Measurements from ENCODE around the gene TSC1.

The TSC1 gene

GRCh38 chr9:132886334-132886725 lies 58.1 kb downstream of the TSC1 start:
- DNase-seq: no peak

DNA sequence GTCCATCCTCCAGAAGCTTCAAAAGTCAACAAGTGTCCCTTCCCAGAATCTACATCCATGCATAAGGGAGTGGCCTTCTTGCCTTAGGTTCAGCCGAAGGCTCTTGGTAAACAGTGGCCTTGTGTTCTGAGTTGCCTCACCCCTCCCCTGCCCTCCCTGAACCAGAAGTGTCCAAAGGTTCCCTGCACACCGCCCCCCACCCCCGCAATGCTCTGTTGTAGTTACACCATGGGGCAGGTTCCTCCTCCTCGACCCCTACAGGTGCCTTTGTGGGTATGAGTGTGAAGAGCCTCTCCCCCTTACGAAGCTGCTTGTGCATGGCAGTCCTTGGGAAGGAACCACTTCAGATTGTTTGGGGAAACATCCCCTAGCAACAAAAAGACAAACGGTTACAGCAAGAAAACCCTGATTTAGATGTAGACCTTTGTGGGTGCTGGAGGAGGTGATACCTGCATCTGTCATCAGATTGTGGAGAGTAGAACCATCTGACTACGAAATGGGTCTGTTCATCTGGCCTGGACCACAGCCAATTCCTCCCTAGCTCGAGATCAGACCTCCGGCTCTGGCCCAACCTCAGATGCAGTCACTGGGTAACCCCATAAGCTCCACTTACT lies 58.6 kb downstream of the TSC1 start:
- no peak for DNase-seq

DNA sequence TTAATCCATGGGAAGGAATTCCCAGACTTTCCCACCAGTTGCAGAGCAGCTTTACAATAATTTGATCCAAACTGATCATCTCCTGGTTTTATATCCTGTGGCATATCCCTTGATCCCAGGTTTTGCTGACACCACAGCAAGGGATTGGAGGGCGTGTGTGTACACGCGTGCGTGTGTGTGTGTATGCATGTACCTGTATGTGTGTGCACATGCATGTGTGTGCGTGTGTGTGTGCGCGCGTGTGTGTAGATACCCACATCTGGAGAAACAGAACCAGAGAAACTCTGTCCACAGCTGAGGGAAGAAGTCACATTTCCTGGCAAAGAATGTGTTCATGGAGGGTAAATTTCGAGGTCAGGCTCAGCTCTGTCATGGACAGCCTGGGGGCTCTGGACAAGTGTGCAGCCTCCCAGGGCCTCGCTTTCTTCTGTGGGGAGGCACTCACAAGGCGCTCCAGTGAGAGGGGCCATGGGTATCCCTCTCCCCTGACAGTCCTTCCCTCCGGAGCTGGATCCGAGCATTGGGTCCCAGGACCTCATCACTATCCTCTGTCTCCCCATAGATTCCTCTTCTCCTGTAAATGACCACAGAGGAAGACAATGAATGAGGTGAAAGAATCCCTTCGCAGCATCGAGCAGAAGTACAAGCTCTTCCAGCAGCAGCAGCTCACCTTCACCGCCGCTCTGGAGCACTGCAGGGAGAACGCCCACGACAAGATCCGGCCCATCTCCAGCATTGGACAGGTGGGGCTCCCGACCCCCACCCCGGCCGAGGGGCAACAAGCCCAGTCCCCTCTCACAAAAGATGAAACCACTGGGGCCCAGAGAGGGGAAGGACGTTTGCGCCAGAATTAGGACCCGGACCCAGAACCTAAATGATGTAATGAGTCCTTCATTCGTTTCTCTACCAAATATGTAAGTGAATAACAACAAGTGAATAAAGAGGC lies 60.8 kb downstream of the TSC1 start:
- DNase-seq: no peak

GRCh38 chr9:132882616-132883015 lies 61.8 kb downstream of the TSC1 start:
- DNase-seq: no peak

GRCh38 chr9:132881826-132882225 lies 62.6 kb downstream of the TSC1 start:
- no peak for DNase-seq

GRCh38 chr9:132880324-132880661 lies 64.1 kb downstream of the TSC1 start:
- DNase-seq: no peak

DNA sequence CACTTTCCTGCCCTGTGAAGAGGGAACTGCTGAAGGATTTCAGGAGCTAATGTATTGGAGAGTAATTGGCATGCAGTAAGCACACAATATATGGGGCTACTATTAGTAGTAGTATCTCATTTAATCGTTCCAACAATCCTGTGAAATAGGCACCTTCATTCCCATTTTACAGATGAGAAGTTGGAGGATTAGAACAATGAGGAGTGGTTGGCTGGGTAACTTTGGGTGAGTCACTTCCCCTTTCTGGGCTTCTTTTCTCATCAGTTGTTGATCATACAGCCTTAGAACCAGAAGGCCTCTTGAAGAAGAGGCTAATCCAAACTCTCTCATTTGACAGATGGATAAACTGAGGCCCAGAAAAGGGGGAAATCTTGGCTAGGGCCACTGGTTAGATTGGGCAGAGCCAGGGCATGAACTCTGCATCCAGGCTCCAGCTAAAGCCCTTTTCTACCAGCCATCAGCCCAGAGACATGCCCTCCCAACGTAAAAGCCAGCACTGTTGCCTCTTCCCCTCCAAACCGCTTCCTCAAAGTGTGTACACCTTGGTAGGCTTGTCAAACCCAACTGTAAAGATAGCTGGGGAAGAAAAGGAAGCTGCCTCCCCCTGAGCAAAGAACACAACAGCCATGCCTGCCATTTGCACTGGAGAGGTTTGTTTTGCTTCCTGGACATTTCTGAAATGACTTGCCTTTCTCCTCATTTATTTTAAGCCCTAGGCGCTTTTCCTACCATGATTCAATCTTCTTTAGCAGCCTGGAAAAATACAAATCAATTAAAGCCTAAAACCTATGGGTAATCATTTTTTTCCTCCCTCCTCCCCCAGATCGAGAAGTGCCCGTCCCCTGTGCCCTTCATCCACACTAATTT lies 64.7 kb downstream of the TSC1 start:
- no peak for DNase-seq

DNA sequence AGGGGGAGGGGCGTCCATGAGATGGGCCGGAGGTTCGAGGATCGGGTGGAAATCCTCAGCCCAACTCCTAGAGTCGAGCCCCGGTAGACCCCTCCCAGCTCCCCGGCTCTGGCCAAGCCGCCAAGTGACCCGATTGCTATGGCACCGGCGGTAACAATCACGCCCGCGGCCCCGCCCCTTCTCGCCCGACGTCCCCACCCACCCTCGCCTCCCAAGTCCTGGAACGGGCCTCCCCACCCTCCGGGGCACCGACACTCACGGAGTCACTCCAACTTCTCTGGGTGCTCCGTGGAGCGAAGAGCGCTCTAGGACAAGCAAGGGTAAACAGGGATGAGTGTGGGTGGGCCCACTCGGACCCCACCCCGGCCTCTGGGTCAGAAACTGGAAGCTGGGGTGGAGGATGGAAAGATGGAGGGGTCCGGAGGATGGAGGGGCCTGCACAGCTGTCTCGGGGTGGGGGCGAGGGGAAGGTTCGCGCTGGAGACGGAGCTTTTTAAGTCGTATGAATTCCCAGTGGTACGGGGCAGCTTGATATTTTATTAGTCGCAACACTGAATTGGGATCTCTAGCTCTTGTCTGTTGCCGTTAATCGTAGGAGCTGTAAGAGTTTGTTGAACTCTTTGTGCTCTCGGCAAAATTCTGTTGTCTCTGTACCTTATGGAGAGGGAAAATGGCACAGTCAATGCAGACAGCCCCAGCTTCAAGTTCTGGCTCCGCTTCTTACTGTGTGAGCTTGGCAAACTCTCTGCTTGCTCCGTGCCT lies 65.5 kb downstream of the TSC1 start, which contains the start of gene SPACA9:
Gene SPACA9, plus strand, starts transcription at position 204 of the 762 bp plus-strand sequence. CDS start 5,050 bp downstream, outside the sequence.
- DNase-seq: no peak

DNA sequence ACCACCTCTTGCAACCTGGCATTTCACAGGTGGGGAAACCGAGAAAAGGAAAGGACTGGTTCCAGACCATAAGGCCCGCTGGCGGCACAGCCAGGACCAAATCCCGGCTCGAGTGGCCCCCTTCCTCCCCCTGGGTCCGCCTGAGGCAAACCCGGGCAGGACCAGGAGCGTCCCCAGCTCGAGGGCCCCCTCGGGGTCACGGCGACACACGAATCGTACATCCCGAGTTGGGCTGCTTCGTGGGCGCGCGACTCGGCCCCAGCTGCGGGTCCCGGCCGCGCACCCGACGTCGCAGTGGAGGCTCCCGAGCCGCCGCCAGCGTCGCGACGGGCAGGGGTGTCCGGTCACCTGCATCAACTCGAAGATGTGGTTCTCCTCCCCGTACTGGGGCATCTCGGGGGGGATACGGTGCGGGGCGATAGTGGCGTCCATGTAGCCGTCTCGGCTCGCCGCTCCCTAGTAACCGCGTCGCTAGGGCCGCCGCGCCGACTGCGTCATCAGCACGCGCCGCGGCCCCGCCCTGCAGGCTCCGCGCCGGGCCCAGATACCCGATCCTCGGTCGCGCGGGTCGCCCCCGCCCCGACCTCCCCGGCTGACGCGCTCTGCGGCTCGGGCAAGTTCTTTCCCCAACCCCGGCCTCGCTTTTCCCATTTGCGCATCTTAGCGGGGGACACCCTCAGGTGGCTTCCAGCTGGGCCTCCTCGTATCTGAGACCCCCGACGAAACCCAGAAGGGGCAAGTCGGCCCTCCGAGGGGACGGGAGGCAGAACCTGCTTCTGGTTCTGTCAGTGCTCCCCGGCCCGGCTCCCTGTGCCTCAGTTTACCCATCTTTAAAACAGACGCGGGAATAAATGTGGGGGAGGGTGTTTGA lies 66.4 kb downstream of the TSC1 start, which contains the start of gene AK8:
Gene AK8, minus strand, starts transcription at position 461 of the 871 bp plus-strand sequence. Its CDS starts 29 bp downstream, at position 432.
- DNase-seq: no peak

DNA sequence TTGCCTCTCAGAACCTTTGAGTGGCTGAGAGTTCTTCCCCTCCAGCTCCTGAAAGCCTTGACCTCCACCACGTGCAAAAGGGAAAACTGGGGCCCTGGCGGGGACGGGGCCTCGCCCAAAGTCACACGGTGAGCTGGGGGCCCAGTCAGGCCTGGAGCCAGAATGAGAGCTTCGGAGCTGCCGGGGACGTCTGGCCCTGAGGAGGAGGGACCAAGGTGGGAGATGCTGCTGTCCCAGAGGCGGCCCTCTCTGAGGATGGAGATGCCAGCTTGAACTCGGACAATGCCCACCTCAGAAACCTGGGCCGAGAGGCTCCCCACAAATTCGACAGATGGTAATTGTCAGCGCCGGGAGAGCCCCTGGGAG lies 67.0 kb downstream of the TSC1 start:
- no peak for DNase-seq

DNA sequence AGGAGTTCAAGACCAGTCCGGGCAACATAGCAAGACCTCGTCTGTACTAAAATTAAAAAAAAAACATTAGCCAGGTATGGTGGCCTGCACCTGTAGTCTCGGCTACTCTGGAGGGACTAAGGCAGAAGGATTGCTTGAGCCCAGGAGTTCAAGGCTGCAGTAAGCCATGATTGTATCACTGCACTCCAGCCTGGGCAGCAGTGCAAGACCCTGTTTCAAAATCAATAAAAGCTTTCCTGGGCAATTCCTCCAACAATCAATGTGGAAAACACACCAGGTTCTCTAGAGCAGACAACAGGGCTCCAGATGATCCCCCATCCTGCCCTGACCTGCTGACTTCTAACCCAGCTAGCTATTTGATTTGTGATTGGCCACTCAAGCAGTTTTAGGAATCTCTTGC lies 67.6 kb downstream of the TSC1 start:
- DNase-seq: no peak

- DNase-seq: no peak
Measured at GRCh38 chr9:132875159-132875558, 69.3 kb downstream of the TSC1 start.

GRCh38 chr9:132873403-132873802 lies 71.0 kb downstream of the TSC1 start:
- DNase-seq: no peak

GRCh38 chr9:132869266-132869665 lies 75.2 kb downstream of the TSC1 start:
- DNase-seq: no peak

DNA sequence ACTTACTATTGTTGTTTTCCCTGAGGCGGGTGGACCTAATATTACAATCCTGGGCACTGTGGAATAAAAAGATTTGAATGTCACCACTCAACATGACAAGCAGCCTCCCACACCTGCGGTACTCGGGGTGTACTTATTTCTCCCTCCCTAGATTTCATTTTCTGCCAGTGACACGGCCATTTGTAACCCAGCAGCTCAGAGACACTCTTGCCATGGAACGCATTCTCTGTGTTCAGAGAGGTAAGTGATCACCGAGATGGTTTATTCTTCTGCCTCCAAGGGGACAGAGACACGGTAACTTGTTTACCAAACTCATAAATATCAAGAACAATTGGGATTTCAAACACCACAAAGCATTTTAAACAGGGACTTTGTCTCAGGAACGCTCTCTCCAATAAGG lies 77.5 kb downstream of the TSC1 start:
- no peak for DNase-seq

DNA sequence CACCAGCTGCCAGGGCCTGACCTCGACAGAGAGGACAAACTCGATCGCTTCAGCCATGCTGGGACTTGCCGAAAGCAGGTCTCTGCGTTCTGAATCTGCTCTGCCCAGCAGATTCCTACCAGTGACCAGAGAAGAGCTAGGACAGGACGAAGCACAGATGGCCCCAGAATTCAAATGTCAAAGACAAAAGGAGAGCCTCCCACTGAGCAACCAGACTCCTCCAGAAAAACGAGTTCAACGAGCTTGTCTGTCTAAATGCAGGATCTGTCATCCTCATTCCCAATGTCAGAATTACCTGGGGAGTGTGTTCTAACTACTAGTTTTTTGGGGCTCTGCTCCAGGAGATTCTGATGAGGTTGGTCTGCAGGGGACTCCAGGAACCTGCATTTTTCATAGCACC lies 79.7 kb downstream of the TSC1 start:
- no peak for DNase-seq

GRCh38 chr9:132864277-132864676 lies 80.1 kb downstream of the TSC1 start:
- DNase-seq: no peak

DNA sequence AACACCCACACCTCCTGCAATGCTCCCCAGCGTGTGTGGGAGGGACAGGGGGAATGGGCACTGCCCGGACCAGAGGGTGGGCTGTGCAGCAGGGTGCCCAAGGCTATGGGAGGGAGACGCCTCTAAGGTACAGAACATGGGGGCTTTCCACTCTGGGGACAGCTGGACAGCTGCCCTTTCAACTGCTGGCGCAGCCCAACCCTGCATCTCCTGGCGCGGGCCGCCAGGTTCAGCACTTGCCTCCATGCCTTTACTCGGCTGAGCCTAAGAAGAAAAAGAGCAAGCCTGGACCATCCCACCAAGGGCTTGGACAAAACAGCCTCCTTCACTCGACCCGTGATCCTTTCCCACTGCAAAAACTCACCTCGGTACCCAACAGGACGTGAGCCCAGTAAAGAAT lies 81.3 kb downstream of the TSC1 start:
- DNase-seq: no peak

DNA sequence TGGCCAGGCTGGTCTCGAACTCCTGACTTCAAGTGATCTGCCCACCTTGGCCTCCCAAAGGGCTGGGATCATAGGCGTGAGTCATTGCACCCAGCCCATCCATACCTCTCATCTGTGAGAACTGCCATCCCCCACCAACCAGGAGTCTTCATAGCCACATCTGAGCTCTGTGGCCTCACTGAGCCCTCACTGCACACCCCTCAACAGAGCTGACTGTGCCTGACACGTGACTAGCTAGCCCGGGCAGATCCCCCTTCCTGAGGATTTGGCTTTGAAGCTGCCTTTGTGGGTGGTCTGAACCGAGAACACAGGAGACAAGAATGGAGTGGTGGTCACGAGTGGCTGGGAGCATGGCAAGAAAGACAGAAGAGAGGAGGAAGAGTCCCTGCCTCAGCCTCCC lies 81.9 kb downstream of the TSC1 start:
- no peak for DNase-seq

DNA sequence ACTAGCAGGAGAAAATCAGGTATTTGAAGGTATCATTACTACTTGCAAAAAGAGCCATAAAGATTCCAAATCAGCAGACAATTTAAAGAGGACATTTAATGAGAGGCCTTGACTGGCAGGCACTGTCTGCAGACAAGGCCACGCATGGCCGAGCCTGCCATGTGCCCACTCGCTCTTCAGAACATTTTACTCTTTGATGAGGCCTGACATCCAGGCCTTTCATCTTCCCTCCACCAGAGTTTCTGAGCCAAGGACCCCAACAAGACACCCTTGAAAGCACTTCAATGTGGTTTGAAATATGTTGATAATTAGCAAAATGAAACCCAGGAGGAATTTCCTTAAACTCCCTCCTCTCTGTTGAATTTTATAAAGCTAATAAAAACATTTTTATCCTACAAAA lies 82.8 kb downstream of the TSC1 start:
- DNase-seq: no peak

- no peak for DNase-seq
Measured at GRCh38 chr9:132858751-132859150, 85.7 kb downstream of the TSC1 start.

Data from NCI-H526 treated with DMSO at 0.1 percent for 48 hours (cell line).